Endothelial cell of umbilical vein (primary cell): ENCODE measurements around the gene RNF222. TPM values are rescaled to one million over a fixed set of nuclear protein-coding genes. Genes with fewer than 3 reads are reported as not detected.

Experiments
- BruUV-seq: library from RNA; stranded (reverse); fragments of 400-500 nt; replicated peaks from 2 replicates; lab custom pipeline; 2021; lab: Mats Ljungman, UMichigan
- CTCF ChIA-PET: fragments of 300-600, 350-600 bp; sonication (Branson Sonifier 250); formaldehyde crosslinking; loops from one replicate; lab custom pipeline; 2021; ENCODE audit warnings: antibody characterized with exemption, inconsistent platforms; lab: Charles Lee
- POLR2A ChIA-PET: fragments of 300-600, 350-600 bp; sonication (Branson Sonifier 250); formaldehyde crosslinking; loops from one replicate; lab custom pipeline; 2021; ENCODE audit warnings: antibody characterized with exemption, inconsistent platforms; lab: Charles Lee
- DNase-seq: peaks from one replicate; pipeline ENCODE4 v3.0.0-alpha.2; 2011; ENCODE audit warnings: low read depth, low spot score
- FAIRE-seq: peaks from 2 replicates; lab custom pipeline; 2011; peaks lifted over from hg19 to GRCh38; lab: Jason Lieb, UNC
- H2AFZ ChIP-seq: 2 replicates; pipeline ENCODE4 v1.6.0; 2012; ENCODE audit warnings: low read depth, low read length, control low read depth, inconsistent platforms
- H3K27ac ChIP-seq: 2 replicates; pipeline ENCODE4 v1.5.1; 2011; ENCODE audit warnings: low read depth, mild to moderate bottlenecking, control low read depth, low read length, moderate library complexity; ENCODE audit not compliant: insufficient read depth
- H3K27me3 ChIP-seq, 2 experiments: 2 replicates each; pipeline versions ENCODE4 v1.6.0 to v1.6.1; 2011; ENCODE audit warnings: low read length in 2 of 2, mixed read lengths in 1 of 2; ENCODE audit not compliant: control insufficient read depth in 2 of 2, insufficient read depth in 2 of 2
- H3K36me3 ChIP-seq, 2 experiments: 2 replicates in 1 of 2; 3 replicates in 1 of 2; pipeline ENCODE4 v1.5.1; 2011; ENCODE audit warnings: low read length in 2 of 2, mild to moderate bottlenecking in 1 of 2, moderate library complexity in 1 of 2; ENCODE audit not compliant: control insufficient read depth in 2 of 2, insufficient read depth in 2 of 2; ENCODE audit errors: extremely low read depth in 1 of 2
- H3K4me1 ChIP-seq: 3 replicates; pipeline ENCODE4 v1.5.1; 2011; ENCODE audit warnings: mild to moderate bottlenecking, low read length; ENCODE audit not compliant: control insufficient read depth, insufficient read depth; ENCODE audit errors: extremely low read depth
- H3K4me2 ChIP-seq: 2 replicates; pipeline ENCODE4 v1.6.1; 2011; ENCODE audit warnings: low read length, control low read depth, mixed read lengths; ENCODE audit not compliant: insufficient read depth
- H3K4me3 ChIP-seq, 3 experiments: fragments of 200-600 bp in 1 of 3; sonication (generic), shearing (Covaris generic) in 1 of 3; replicated peaks in 1 of 3; 2 replicates each; pipeline ENCODE4 v1.5.1; 2011 to 2016; ENCODE audit warnings: control low read depth in 3 of 3, low read length in 3 of 3, mild to moderate bottlenecking in 2 of 3, inconsistent platforms in 1 of 3, low read depth in 1 of 3, moderate library complexity in 1 of 3; ENCODE audit not compliant: insufficient read depth in 1 of 3
- H3K79me2 ChIP-seq: 2 replicates; pipeline ENCODE4 v1.6.0; 2012; ENCODE audit warnings: low read length, inconsistent platforms; ENCODE audit not compliant: control insufficient read depth, insufficient read depth
- H3K9ac ChIP-seq: replicated peaks from 2 replicates; pipeline ENCODE3; 2011; ENCODE audit warnings: low read length, control low read depth; ENCODE audit not compliant: insufficient read depth; ENCODE audit errors: extremely low read depth
- H3K9me1 ChIP-seq: replicated peaks from 3 replicates; pipeline ENCODE4 v1.6.0; 2011; ENCODE audit warnings: mild to moderate bottlenecking, low read length; ENCODE audit not compliant: control insufficient read depth, insufficient read depth; ENCODE audit errors: extremely low read depth
- H3K9me3 ChIP-seq: replicated peaks from 2 replicates; pipeline ENCODE4 v1.5.1; 2012; ENCODE audit warnings: low read length, inconsistent platforms; ENCODE audit not compliant: control insufficient read depth, insufficient read depth
- H4K20me1 ChIP-seq: replicated peaks from 2 replicates; pipeline ENCODE3; 2011; ENCODE audit warnings: mild to moderate bottlenecking, low read length; ENCODE audit not compliant: control insufficient read depth, insufficient read depth; ENCODE audit errors: extremely low read depth
- EZH2 ChIP-seq: IDR thresholded peaks from 2 replicates; pipeline ENCODE4 v1.6.1; 2012; ENCODE audit warnings: borderline replicate concordance, low read depth, mild to moderate bottlenecking, moderate library complexity, low read length, inconsistent platforms; ENCODE audit not compliant: severe bottlenecking
- FOS ChIP-seq: IDR thresholded peaks from 2 replicates; pipeline ENCODE4 v1.6.1; 2011; ENCODE audit warnings: mild to moderate bottlenecking, low read length, moderate library complexity, borderline replicate concordance; ENCODE audit not compliant: insufficient read depth
- GATA2 ChIP-seq: IDR thresholded peaks from 2 replicates; pipeline ENCODE4 v1.7.0; 2011; ENCODE audit warnings: low read depth, mild to moderate bottlenecking, moderate library complexity, mixed read lengths, low read length; ENCODE audit not compliant: insufficient read length, insufficient read depth
- JUN ChIP-seq: IDR thresholded peaks from 2 replicates; pipeline ENCODE4 v1.6.1; 2011; ENCODE audit warnings: borderline replicate concordance, low read depth; ENCODE audit not compliant: insufficient read length, insufficient read depth
- MAX ChIP-seq: IDR thresholded peaks from 2 replicates; pipeline ENCODE4 v1.6.1; 2011; ENCODE audit not compliant: insufficient read depth, insufficient read length
- MYC ChIP-seq: IDR thresholded peaks from one replicate; pipeline ENCODE4 v1.6.1; 2011; ENCODE audit warnings: mild to moderate bottlenecking, low read depth, low read length
- POLR2A ChIP-seq: IDR thresholded peaks from 2 replicates; pipeline ENCODE4 v1.6.1; 2012; ENCODE audit warnings: low read depth, mild to moderate bottlenecking, control low read depth, low read length
- POLR2AphosphoS5 ChIP-seq: IDR thresholded peaks from 2 replicates; pipeline ENCODE4 v1.6.1; 2012; ENCODE audit warnings: low read depth, mild to moderate bottlenecking, control low read depth, low read length, moderate library complexity; ENCODE audit not compliant: insufficient read depth
- dilution Hi-C: fragments of 300-500 bp; cut with MboI; formaldehyde crosslinking; loops from one replicate; pipeline ENCODE4 v1.15.0; 2019; ENCODE audit warnings: low sequenced_read_pairs; ENCODE audit not compliant: extremely low pct_ligation_motif_present
- intact Hi-C: fragments of 100-400 bp; cut with micrococcal nuclease; formaldehyde crosslinking; loops from one replicate; pipeline ENCODE4 v1.10.0; 2022
- polyA plus RNA-seq, 4 experiments: library from polyadenylated mRNA; depleted of rRNA in 3 of 4; stranded (reverse) in 3 of 4; unstranded in 1 of 4; fragments of >200 nt; gene quantifications; 2 replicates each; pipeline versions ENCODE4 v1.2.1 to v1.2.3, GENCODE V29; 2011 to 2012; ENCODE audit warnings: missing spikeins in 1 of 4
- total RNA-seq: library from RNA; stranded (reverse); gene quantifications from 2 replicates; pipeline ENCODE4 v1.2.3, GENCODE V29; 2021

The RNF222 gene
- total and polyA plus RNA-seq, 2 donors (not counting 3 experiments of a cell fraction or from before 2014, with no cell fraction given) = not detected

- Histone ChIP-seq H4K20me1 (no peaks in the 10 kb centered on the region), H2AFZ (no peak overlapping the region), H3K4me1 (peaks cover 39% of the 10 kb centered on the region), H3K9me1 (no peaks in the 10 kb centered on the region), H3K27ac (peak overlapping the region; percentile 78), H3K4me2 (peak overlapping the region; percentile 98), H3K79me2 (peaks cover 46% of the 10 kb centered on the region), H3K9ac (peak overlapping the region; percentile 98), H3K27me3 (no peaks in the 10 kb centered on the region), H3K36me3 (peaks cover 19 to 25% of the 10 kb centered on the region in 2 experiments), H3K4me3 (peak overlapping the region; percentile 76 to 100 (median 99)), H3K9me3 (no peaks in the 10 kb centered on the region)
- no TSS peak for BruUV-seq
- intact Hi-C loops = loop anchor here (1.0 to 2.0 kb wide), 8 partner anchors 28 to 402 kb away; partner anchors contain the start of genes ARHGEF15, NDEL1 and PFAS
- FAIRE-seq (no peak), DNase-seq (no peak)
- TF ChIP-seq POLR2A (no peak), POLR2AphosphoS5 (no peak), MAX (no peak), EZH2 (no peak)
- ChIA-PET POLR2A (interaction anchor here (1.7 kb wide), 1 partner anchor 56 kb away, joined by 17 read pairs; no protein-coding TSS in a partner anchor), CTCF (interaction anchor here (1.6 kb wide), 2 partner anchors 23 to 81 kb away, joined by 4 to 5 read pairs; no protein-coding TSS in a partner anchor)
- dilution Hi-C loops = no loop called here
Measured at GRCh38 chr17:8382880-8383142, 14.8 kb downstream of the RNF222 start.

- dilution Hi-C loops = no loop called here
- H3K9me1 ChIP-seq = no peaks in the 10 kb centered on the region
- intact Hi-C loops = loop anchor here (2.0 kb wide), 2 partner anchors 29 to 53 kb away; partner anchors contain the start of gene NDEL1
- H3K36me3 ChIP-seq = peaks cover 20 to 27% of the 10 kb centered on the region in 2 experiments
- peak overlapping the region; percentile 78 for H3K27ac ChIP-seq
- peaks cover 39% of the 10 kb centered on the region for H3K4me1 ChIP-seq
- H3K79me2 ChIP-seq = peaks cover 46% of the 10 kb centered on the region
- peak; percentile 13 for TF ChIP-seq POLR2A
- TF ChIP-seq JUN = no peak
- TF ChIP-seq EZH2 = no peak
- TF ChIP-seq MYC = no peak
- TF ChIP-seq GATA2 = no peak
- TF ChIP-seq FOS = no peak
- no peak for TF ChIP-seq MAX
- CTCF ChIA-PET = interaction anchor here (1.6 kb wide), 2 partner anchors 22 to 81 kb away, joined by 4 to 5 read pairs; no protein-coding TSS in a partner anchor
- H4K20me1 ChIP-seq = no peaks in the 10 kb centered on the region
- no peaks in the 10 kb centered on the region for H3K27me3 ChIP-seq
- no peaks in the 10 kb centered on the region for H3K9me3 ChIP-seq
- peak; percentile 51 for DNase-seq
- peak overlapping the region; percentile 98 for H3K9ac ChIP-seq
- BruUV-seq = TSS peak; percentile 66
- peak; percentile 56 for FAIRE-seq
- H3K4me3 ChIP-seq = peak overlapping the region; percentile 76 to 100 (median 99)
- peak overlapping the region; percentile 98 for H3K4me2 ChIP-seq
- POLR2A ChIA-PET = interaction anchor here (1.7 kb wide), 1 partner anchor 56 kb away, joined by 17 read pairs; no protein-coding TSS in a partner anchor
- no peak overlapping the region for H2AFZ ChIP-seq
Measured at GRCh38 chr17:8382052-8382879, 15.4 kb downstream of the RNF222 start.
